Calu3 (cell line): Measurements from ENCODE around the gene ZBTB21. TPM values are rescaled to one million over a fixed set of nuclear protein-coding genes. Genes with fewer than 3 reads are reported as not detected.

ENCODE experiments used
- BruUV-seq: library from RNA; stranded (reverse); fragments of 400-500 nt; replicated peaks from 2 replicates; lab custom pipeline; 2021; lab: Mats Ljungman, UMichigan
- CTCF ChIA-PET: fragments of 300-600 bp; sonication (Branson Sonifier 250); formaldehyde crosslinking; loops from one replicate; lab custom pipeline; 2022; ENCODE audit warnings: antibody characterized with exemption; lab: Charles Lee
- DNase-seq: peaks from one replicate; pipeline ENCODE4 v3.0.0; 2022
- H3K27ac Mint-ChIP-seq: one replicate; pipeline ENCODE4 v1.8.0; 2022; ENCODE audit warnings: mixed read lengths; ENCODE audit not compliant: unreplicated experiment
- H3K27me3 Mint-ChIP-seq: one replicate; pipeline ENCODE4 v1.8.0; 2022; ENCODE audit warnings: mixed read lengths; ENCODE audit not compliant: unreplicated experiment
- H3K36me3 Mint-ChIP-seq: one replicate; pipeline ENCODE4 v1.8.0; 2022; ENCODE audit warnings: mild to moderate bottlenecking, moderate library complexity, mixed read lengths; ENCODE audit not compliant: insufficient read depth, unreplicated experiment
- H3K4me1 Mint-ChIP-seq: one replicate; pipeline ENCODE4 v1.8.0; 2022; ENCODE audit warnings: mild to moderate bottlenecking, low read depth, mixed read lengths; ENCODE audit not compliant: unreplicated experiment
- H3K4me3 Mint-ChIP-seq: one replicate; pipeline ENCODE4 v1.8.0; 2022; ENCODE audit warnings: mild to moderate bottlenecking, low read depth, moderate library complexity, mixed read lengths; ENCODE audit not compliant: unreplicated experiment
- H3K9me3 Mint-ChIP-seq: one replicate; pipeline ENCODE4 v1.8.0; 2022; ENCODE audit warnings: low read depth, mixed read lengths; ENCODE audit not compliant: unreplicated experiment
- CTCF ChIP-seq: fragments of 200-600 bp; IDR thresholded peaks from one replicate; pipeline ENCODE4 v1.8.0; 2022; ENCODE audit warnings: antibody characterized with exemption; ENCODE audit not compliant: unreplicated experiment
- intact Hi-C: fragments of 100-400 bp; cut with micrococcal nuclease; formaldehyde crosslinking; loops from one replicate; pipeline ENCODE4 v1.10.0; 2022; ENCODE audit not compliant: unreplicated experiment
- total RNA-seq: library from RNA; stranded (reverse); gene quantifications from 2 replicates; pipeline ENCODE4 v1.2.3, GENCODE V29; 2022

ZBTB21 gene
- total RNA-seq, 1 experiment from 2014 or later = 14.5 TPM

GRCh38 chr21:41966041-41966833 is 43.9 kb downstream of the ZBTB21 start:
- BruUV-seq = no TSS peak
- no peak for DNase-seq
- no peak overlapping the region for H3K27ac Mint-ChIP-seq
- H3K4me1 Mint-ChIP-seq = no peaks in the 10 kb centered on the region
- no peak overlapping the region for H3K4me3 Mint-ChIP-seq
- no peaks in the 10 kb centered on the region for H3K36me3 Mint-ChIP-seq
- intact Hi-C loops = no loop called here
- TF ChIP-seq CTCF = no peak
- peaks cover 20% of the 10 kb centered on the region for H3K27me3 Mint-ChIP-seq
- CTCF ChIA-PET = no interaction called here
- no peaks in the 10 kb centered on the region for H3K9me3 Mint-ChIP-seq

GRCh38 chr21:41965461-41966013 is 44.6 kb downstream of the ZBTB21 start:
- no peaks in the 10 kb centered on the region for H3K9me3 Mint-ChIP-seq
- intact Hi-C loops = no loop called here
- peaks cover 20% of the 10 kb centered on the region for H3K27me3 Mint-ChIP-seq
- DNase-seq = no peak
- H3K36me3 Mint-ChIP-seq = no peaks in the 10 kb centered on the region
- H3K27ac Mint-ChIP-seq = no peak overlapping the region
- H3K4me3 Mint-ChIP-seq = no peak overlapping the region
- TF ChIP-seq CTCF = no peak
- no peaks in the 10 kb centered on the region for H3K4me1 Mint-ChIP-seq
- CTCF ChIA-PET = interaction anchor here (0.6 kb wide), 1 partner anchor 103 kb away, joined by 5 read pairs; no protein-coding TSS in a partner anchor
- BruUV-seq = no TSS peak

- no peak for DNase-seq
- intact Hi-C loops = no loop called here
- peaks cover 4% of the 10 kb centered on the region for H3K36me3 Mint-ChIP-seq
- no TSS peak for BruUV-seq
- H3K9me3 Mint-ChIP-seq = no peaks in the 10 kb centered on the region
- no peak overlapping the region for H3K27ac Mint-ChIP-seq
- no peaks in the 10 kb centered on the region for H3K4me1 Mint-ChIP-seq
- no peak for TF ChIP-seq CTCF
- CTCF ChIA-PET = interaction anchor here (0.6 kb wide), 1 partner anchor 103 kb away, joined by 5 read pairs; no protein-coding TSS in a partner anchor
- H3K4me3 Mint-ChIP-seq = no peak overlapping the region
- H3K27me3 Mint-ChIP-seq = peaks cover 20% of the 10 kb centered on the region
Measured at GRCh38 chr21:41965045-41965444, 45.1 kb downstream of the ZBTB21 start.

GRCh38 chr21:41964171-41964570 is 46.0 kb downstream of the ZBTB21 start:
- intact Hi-C loops = no loop called here
- DNase-seq = no peak
- Mint-ChIP-seq H3K4me1 (no peaks in the 10 kb centered on the region), H3K27me3 (peaks cover 20% of the 10 kb centered on the region), H3K36me3 (peaks cover 6% of the 10 kb centered on the region), H3K4me3 (no peak overlapping the region), H3K9me3 (no peaks in the 10 kb centered on the region), H3K27ac (no peak overlapping the region)
- BruUV-seq = no TSS peak
- no peak for TF ChIP-seq CTCF
- CTCF ChIA-PET = interaction anchor here (0.6 kb wide), 1 partner anchor 53 kb away, joined by 4 read pairs; no protein-coding TSS in a partner anchor
